H7 (cell line): Measurements from ENCODE around the gene TBC1D14. TPM values are rescaled to one million over a fixed set of nuclear protein-coding genes. Genes with fewer than 3 reads are reported as not detected.

Source experiments
- DNase-seq: peaks from one replicate; pipeline ENCODE4 v3.0.0; 2012
- H3K27me3 ChIP-seq: 2 replicates; pipeline ENCODE4 v1.6.0; 2011; ENCODE audit warnings: mild to moderate bottlenecking, low read length; ENCODE audit not compliant: control insufficient read depth, insufficient read depth
- H3K36me3 ChIP-seq: replicated peaks from 2 replicates; pipeline ENCODE4 v1.5.1; 2011; ENCODE audit warnings: low read length; ENCODE audit not compliant: control insufficient read depth, insufficient read depth
- H3K4me3 ChIP-seq: 2 replicates; pipeline ENCODE4 v1.5.1; 2011; ENCODE audit warnings: low read depth, mild to moderate bottlenecking, control low read depth, low read length, moderate library complexity; ENCODE audit not compliant: insufficient read depth
- total RNA-seq: library from RNA; depleted of rRNA; stranded (reverse); fragments of >200 nt; shearing (Covaris generic); gene quantifications from 2 replicates; pipeline ENCODE4 v1.2.3, GENCODE V29; 2014

The TBC1D14 gene
- total RNA-seq, 1 experiment from 2014 or later, result 55.8 TPM

DNA sequence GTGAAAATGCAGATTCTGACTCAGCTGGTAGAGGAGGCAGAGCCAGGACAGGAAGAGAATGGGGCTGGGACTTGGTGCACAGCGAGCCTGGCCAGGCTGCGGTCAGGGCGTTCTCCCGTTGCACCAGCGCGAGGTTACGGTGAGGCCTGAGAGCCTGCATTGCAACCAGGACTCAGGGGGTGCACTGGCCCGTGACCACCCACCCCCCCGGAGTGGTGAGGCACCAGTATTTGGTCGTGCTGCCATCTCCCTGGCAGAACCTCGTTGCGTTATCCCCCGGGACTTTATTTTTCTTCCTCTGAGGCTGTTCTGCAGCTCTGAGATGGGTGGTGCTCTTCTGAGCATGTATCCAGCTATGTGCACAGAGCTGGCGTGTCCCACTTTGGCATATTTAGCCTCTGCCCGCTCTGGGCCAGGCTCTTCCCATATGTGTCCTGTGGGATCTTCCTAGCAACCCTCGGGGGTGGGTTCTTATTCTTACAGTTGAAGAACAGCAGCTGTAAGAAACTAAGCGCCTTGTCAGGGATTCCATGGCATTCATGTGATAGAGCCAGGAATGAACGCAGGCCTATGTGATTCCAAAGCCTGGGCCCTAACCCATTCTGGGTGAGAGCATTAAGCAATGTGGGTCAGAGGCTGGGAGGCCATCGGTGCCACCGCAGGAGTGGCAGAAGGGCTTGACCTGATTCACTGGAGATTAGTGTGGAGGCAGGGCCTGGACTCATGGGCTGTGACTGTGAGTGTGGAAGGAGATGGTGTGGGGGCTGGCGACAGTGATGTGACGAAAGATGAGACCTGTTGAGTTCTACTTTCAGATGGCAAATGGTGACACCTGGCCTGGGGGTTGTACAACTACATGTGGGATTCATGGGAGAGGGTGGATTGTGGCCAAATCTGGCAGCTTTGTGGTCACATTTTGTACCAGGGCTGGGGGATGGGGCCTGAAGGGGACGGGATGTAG is 136.6 kb downstream of the TBC1D14 start:
- H3K36me3 ChIP-seq, result no peaks in the 10 kb centered on the region
- no peak for DNase-seq
- peaks cover 15% of the 10 kb centered on the region for H3K27me3 ChIP-seq
- H3K4me3 ChIP-seq, result no peak overlapping the region

DNA sequence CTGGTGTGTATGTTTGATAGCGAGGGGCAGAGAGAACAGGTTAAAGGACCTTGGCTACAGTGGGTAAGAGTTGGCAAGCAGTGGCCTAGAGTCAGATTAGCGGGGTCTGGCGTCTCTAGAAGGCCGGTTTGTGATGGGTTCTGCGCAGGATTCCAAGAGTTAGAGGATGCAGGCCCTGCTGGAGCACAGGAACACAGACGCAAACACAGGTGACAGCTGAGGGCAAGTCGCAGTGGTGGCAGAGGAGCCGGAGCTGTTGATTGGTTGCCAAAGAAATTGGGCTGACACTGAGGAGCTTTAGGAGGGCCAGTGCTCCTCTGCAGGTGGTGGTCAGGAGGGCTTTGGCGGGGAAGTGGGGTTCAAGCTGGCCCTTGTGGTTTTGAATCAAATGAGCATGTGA is 137.3 kb downstream of the TBC1D14 start:
- Histone ChIP-seq H3K27me3 (peaks cover 8% of the 10 kb centered on the region), H3K4me3 (no peak overlapping the region), H3K36me3 (no peaks in the 10 kb centered on the region)
- no peak for DNase-seq

DNA sequence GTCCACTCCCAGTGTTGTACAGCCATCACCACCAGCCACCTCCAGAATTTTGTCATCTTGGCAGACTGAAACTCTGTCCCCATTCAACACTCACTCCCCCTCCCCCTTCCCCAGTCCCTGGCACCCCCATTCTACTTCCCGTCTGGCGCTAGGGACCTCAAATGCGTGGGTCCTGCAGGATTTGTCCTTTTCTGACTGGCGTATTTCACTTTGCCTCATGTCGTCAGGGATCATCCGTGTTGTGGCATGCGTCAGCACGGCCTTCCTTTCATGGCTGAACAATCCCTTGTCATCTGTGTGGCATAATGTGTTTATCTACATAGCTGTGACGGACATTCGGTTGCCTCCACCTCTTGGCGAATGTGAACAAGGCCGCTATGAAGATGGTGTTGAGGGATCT is 139.0 kb downstream of the TBC1D14 start:
- Histone ChIP-seq H3K4me3 (no peak overlapping the region), H3K27me3 (peaks cover 4% of the 10 kb centered on the region), H3K36me3 (no peaks in the 10 kb centered on the region)
- DNase-seq, result no peak

DNA sequence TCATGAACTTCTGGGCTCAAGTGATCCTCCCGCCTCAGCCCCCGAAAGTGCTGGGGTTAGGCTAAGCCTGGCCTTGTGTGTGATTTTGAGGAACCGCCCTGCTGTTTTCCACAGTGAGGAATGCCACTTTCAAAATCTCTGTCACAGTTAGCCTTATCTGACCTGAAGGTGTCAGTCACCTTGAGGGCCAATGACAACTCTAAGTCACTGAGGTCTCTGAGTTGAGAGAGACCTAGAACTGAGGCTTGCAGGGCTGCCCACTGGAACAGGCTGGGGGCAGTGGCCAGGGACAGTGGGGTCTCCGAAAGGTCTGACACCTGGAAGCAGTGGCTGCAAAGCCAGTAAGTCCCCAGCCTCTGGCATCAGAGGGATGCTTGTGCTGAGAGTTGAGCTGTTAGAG is 139.7 kb downstream of the TBC1D14 start:
- DNase-seq, result no peak
- Histone ChIP-seq H3K36me3 (no peaks in the 10 kb centered on the region), H3K27me3 (no peaks in the 10 kb centered on the region), H3K4me3 (no peak overlapping the region)

DNA sequence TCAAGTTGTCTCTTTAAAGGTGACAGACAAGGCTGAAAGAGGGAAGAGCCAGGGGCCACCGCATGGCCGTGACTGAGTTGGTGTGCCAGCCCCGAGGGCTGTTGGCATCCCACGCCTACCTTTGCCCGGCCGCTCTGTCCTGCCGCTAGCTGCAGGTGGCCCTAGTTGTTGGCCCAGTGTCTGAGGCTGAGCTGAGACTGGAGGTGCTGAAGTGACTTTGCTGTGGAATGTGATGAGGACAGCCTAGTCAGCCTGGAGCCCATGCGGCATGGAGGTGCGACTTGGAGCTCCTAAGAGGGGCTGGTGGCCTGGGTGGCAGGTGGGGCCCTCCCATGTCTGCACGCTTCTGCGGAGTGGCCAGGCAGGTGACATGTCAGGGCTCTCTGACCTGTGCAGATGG is 140.1 kb downstream of the TBC1D14 start:
- H3K36me3 ChIP-seq, result no peaks in the 10 kb centered on the region
- no peak overlapping the region for H3K4me3 ChIP-seq
- no peaks in the 10 kb centered on the region for H3K27me3 ChIP-seq
- no peak for DNase-seq

DNA sequence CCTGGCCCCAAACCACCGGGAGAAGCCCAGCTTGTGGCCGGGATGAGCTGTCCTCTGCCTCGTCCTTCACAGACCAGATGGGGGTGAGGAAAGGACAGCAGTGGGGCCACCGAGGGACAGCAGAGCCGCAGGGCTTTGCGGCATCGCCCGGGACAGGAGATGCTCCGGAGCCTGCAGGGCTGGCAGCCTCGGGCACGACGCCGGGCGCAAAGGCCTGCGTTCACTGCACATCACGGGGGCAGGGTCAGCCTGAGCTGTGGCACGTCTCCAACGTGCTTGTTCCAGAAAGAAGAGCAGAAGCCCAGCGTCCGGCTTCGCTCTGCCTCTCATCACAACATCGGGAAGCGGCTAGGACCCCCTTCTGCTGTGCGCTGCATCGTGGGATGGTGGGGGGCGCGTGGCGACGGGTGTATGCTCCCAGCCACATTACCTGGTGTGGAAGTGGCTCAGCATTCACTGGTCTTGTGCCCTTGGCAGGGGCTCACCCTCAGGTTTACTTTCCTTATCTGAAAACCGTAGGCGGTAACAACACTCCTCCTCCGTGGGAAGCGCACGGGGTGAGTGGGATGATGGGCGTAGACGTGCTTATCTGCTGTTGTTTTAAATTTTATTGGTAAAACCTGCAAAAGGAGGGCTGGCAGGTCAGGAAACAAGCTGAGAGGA is 141.0 kb downstream of the TBC1D14 start:
- DNase-seq, result no peak
- Histone ChIP-seq H3K27me3 (no peaks in the 10 kb centered on the region), H3K4me3 (no peak overlapping the region), H3K36me3 (peaks cover 1% of the 10 kb centered on the region; the same call in 1 of the 2 replicates)

DNA sequence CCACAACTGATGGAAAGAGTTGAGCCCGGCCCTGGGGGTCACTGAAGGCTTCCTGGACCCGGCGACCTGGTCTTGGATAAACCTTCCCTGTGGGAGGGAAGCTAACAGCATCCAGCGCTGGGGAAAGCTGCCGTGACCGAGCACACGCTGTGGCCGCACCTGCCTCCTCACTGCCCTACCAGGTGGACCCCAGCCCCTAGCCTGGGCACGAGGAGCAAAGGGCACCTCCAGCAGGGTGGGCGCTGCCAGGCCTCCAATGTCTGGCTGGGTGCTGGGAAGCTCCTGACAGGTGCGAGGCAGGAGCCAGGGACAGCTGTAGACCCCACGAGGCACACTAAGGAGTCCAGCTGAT is 141.5 kb downstream of the TBC1D14 start:
- no peak overlapping the region for H3K4me3 ChIP-seq
- peaks cover 1% of the 10 kb centered on the region; the same call in 1 of the 2 replicates for H3K36me3 ChIP-seq
- H3K27me3 ChIP-seq, result no peaks in the 10 kb centered on the region
- no peak for DNase-seq

DNA sequence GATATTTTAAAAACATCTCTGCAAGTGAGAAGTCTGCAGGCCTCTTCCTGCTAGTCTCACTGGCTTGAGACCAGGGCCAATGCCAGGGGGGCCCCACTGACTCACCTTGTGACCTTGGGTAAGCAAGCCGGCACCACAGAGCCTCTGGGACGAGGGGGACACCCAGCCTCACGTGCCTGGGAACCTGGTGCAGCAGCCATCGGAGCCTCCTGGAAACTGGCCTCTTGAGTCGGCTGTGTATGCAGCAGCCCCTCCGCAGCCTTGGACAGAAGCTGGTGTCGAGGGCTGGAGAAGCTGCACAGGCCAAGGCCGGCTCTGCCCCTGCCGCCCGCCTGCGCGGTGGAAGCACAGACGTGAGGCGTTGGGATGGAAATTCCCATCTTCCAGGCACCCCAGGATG is 142.3 kb downstream of the TBC1D14 start:
- no peak for DNase-seq
- H3K4me3 ChIP-seq, result no peak overlapping the region
- H3K27me3 ChIP-seq, result no peaks in the 10 kb centered on the region
- H3K36me3 ChIP-seq, result peaks cover 1% of the 10 kb centered on the region; the same call in 1 of the 2 replicates

DNA sequence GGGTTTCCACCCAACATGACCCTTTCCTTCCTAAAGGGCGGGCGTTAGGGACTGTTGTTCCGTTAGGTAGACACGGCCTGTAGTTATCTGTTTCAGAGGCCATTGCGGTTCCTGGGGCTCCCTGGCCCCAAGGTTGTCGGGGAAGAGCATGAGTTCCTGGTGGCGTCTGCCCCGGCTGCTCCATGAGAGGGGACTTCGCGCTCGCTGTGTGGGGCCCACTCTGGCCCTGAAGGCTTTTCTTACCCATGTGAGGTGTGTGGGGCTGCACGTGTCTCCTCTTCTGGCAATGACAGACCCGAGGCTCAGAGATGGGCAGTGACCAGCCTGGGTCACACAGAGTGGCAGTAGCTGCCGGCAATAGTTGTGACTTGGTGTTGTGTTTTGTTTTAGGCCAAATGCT is 142.7 kb downstream of the TBC1D14 start:
- Histone ChIP-seq H3K27me3 (no peaks in the 10 kb centered on the region), H3K36me3 (peaks cover 1% of the 10 kb centered on the region; the same call in 1 of the 2 replicates), H3K4me3 (no peak overlapping the region)
- DNase-seq, result no peak

DNA sequence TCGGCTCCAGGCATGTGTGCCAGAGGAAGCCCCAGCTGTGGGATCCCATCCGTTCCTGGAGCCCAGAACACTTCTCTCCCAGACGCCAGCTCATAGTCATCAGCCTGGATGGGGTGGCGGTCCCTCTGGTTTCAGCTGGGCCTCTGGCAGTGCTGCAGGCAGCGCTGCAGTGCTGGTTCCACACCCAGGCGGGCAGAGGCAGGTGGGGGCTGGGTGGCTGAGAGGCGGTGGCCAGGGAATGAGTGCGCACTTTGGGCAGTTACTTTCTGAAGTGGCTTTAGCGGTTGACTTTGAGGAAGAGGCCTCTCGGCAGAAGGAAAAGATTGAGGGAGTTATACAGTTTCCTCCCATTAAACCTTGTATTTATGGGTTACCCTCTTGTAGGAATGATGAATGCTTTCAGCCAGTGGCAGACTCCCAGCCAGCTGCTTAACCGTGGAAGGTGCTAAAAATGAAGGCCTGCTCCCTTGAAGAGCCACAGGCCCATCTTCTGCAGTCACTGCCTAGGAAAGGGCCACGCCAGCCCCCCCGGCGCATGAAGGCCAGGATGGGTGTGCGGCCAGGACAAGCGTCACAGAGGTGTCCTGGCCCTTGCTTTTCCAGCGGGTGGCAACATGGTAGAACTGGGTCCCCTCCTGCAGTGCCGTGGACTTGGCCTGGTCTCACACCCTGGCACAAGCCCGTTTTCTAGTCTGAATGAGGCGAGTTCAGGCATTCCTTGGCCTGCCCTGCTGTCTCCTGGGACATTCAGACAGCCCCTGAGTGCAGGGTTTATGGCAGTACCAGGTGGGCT is 143.5 kb downstream of the TBC1D14 start:
- Histone ChIP-seq H3K27me3 (no peaks in the 10 kb centered on the region), H3K4me3 (no peak overlapping the region), H3K36me3 (peaks cover 1% of the 10 kb centered on the region; the same call in 1 of the 2 replicates)
- no peak for DNase-seq

DNA sequence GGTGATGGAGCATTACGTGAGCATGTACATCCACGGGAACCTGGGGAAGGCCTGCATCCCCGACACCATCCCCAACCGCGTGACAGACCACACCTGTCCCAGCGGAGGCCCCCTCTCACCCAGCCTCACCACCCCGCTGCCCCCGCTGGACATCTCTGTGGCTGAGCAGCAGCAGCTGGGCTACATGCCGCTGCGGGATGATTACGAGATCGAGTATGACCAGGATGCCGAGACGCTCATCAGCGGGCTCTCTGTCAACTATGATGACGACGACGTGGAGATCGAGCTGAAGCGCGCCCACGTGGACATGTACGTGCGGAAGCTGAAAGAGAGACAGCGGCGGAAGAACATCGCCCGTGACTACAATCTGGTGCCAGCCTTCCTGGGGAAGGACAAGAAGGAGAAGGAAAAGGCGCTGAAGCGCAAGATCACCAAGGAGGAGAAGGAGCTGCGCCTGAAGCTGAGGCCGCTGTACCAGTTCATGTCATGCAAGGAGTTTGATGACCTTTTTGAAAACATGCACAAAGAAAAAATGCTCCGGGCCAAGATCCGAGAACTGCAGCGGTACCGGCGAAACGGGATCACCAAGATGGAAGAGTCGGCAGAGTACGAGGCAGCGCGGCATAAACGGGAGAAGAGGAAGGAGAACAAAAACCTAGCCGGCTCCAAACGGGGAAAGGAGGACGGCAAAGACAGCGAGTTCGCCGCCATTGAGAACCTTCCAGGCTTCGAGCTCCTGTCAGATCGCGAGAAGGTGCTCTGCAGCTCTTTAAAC is 144.7 kb downstream of the TBC1D14 start:
- Histone ChIP-seq H3K4me3 (no peak overlapping the region), H3K36me3 (peaks cover 1% of the 10 kb centered on the region; the same call in 1 of the 2 replicates), H3K27me3 (no peaks in the 10 kb centered on the region)
- no peak for DNase-seq

DNA sequence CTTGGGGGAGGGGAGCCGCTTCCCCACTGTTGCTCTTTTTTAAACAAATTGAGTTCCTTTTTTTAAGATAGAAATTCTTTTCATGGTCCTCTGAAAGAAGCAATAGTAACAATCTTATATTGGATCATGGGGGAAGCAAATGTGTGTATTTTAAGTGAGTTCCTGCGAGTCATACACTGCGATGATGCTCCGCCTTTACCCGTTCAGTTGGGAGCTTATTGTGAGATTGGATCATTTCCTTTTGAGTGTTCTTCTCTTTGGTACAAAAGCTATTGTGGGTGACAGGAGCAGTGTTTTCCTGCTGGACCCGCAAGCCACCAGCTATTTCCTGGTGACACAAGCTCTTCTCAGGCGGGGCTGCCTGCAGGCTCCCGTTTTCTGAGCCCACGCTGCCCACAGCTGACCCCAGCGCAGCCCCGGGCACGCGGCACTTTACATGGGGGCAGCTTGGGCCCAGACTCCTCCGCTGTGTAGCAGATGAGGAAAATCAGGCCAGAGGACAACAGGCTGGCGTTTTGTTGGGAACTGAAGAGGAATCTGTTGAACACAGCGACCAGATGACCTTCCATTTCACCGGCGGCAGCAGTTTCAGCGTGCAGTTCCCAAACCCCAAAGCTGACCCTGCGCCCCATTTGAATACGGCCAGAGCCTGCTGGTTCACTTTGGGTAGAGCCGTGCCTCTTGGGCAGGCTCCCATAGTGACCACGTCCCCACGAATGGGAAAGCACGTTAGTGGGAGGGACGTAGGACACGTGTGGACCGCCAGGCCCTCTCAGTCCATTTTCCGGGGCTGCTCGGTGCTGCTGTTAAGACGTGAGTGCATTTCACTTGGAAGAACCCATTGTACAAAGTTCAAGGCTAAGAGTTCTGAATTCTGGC is 145.7 kb downstream of the TBC1D14 start:
- H3K4me3 ChIP-seq, result no peak overlapping the region
- DNase-seq, result no peak
- H3K27me3 ChIP-seq, result no peaks in the 10 kb centered on the region
- peaks cover 1% of the 10 kb centered on the region; the same call in 1 of the 2 replicates for H3K36me3 ChIP-seq

DNA sequence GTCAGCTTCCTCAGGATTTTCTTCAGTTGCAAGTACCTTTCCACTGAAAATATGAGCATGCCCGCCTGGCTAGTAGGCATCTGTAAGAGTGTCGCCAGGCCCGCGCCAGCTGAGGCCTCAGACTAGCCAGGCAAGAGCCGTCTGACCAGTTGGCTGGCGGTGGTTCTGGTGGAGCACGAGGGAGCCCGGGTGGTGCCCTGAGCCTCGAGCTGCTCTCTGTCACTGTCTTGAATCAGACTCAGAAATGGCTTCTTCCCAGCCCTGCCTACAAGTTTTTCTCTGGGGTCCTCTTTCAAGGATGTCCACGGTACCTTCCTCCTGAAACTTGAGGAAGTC is 146.3 kb downstream of the TBC1D14 start:
- Histone ChIP-seq H3K4me3 (no peak overlapping the region), H3K36me3 (peaks cover 3% of the 10 kb centered on the region), H3K27me3 (no peaks in the 10 kb centered on the region)
- no peak for DNase-seq
